ENCODE data around the gene PLVAP.

The PLVAP gene

DNA sequence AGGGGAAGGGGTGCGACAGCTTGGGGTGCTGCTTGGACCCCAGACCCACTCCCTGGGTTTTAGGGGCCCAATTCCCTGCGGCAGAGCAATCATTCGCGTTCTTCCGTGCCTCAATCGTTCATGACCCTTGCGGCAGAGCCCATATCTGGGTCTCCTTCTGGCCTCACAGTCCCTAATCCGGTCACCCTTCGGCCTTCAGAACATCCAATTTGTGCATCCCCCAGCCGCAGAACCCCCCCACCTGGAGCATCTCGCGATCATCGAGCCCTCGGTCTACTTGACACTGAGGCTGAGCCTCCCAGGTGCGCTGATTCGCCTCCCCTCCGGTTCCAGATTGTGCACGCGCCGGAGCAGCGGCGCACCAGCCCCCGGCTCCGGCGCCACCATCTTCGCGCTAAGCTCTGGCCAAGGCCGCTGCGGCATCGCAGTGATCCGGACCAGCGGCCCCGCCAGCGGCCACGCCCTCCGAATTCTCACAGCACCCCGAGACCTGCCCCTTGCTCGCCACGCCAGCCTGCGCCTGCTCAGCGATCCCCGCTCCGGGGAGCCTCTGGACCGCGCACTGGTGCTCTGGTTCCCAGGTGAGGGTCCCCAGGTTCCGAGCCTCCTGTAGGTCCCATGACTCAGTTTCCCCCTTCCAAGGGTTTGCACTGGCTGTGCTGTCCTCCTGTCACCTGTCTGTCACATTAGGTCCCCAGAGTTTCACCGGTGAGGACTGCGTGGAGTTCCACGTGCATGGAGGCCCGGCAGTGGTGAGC is 39.3 kb downstream of the PLVAP start (continued):
- TF ChIP-seq ZNF777 (tag by site-specific recombination; IDR thresholded peaks at IDR 0.05; ENCODE audit: borderline replicate concordance) (no peak), ZNF138 (tag by site-specific recombination; IDR thresholded peaks at IDR 0.05; ENCODE audit: borderline replicate concordance) (no peak), ZNF302 (tag by site-specific recombination; IDR thresholded peaks at IDR 0.05; ENCODE audit: low read depth) (no peak), ZBTB20 (tag by site-specific recombination; IDR thresholded peaks at IDR 0.05) (no peak), ZXDB (tag by site-specific recombination; IDR thresholded peaks at IDR 0.05) (no peak), PRDM10 (tag by site-specific recombination; IDR thresholded peaks at IDR 0.05) (peak; percentile 72), ZNF248 (tag by site-specific recombination; IDR thresholded peaks at IDR 0.05) (no peak), ZNF610 (tag by site-specific recombination; IDR thresholded peaks at IDR 0.05; ENCODE audit: borderline replicate concordance) (0 out of 2 replicates have a peak, but pooled peaks have one; percentile 15), ZNF76 (tag by site-specific recombination; IDR thresholded peaks at IDR 0.05; ENCODE audit: borderline replicate concordance, low read depth) (0 out of 2 replicates have a peak, but pooled peaks have one; percentile 23), HIC1 (tag by site-specific recombination; IDR thresholded peaks at IDR 0.05) (no peak), ZNF404 (tag by site-specific recombination; IDR thresholded peaks at IDR 0.05) (no peak), ZEB2 (tag by site-specific recombination; IDR thresholded peaks at IDR 0.05) (peak; percentile 16; the same call in 1 of the 2 replicates), SCRT2 (tag by site-specific recombination; IDR thresholded peaks at IDR 0.05) (no peak; the same call in 1 of the 2 replicates), ZNF112 (tag by site-specific recombination; IDR thresholded peaks at IDR 0.05) (no peak), YY2 (tag by site-specific recombination; IDR thresholded peaks at IDR 0.05) (peak; percentile 11; the same call in 1 of the 2 replicates), MYNN (tag by site-specific recombination; IDR thresholded peaks at IDR 0.05; ENCODE audit: borderline replicate concordance) (no peak), ZNF785 (tag by site-specific recombination; IDR thresholded peaks at IDR 0.05) (0 out of 2 replicates have a peak, but pooled peaks have one; percentile 35), ZSCAN16 (tag by site-specific recombination; IDR thresholded peaks at IDR 0.05) (peak; percentile 46; the same call in 1 of the 2 replicates), ZNF426 (tag by site-specific recombination; IDR thresholded peaks at IDR 0.05) (no peak), PRDM4 (tag by site-specific recombination; IDR thresholded peaks at IDR 0.05) (no peak), ZNF549 (tag by site-specific recombination; IDR thresholded peaks at IDR 0.05) (no peak), PRDM1 (tag by site-specific recombination; IDR thresholded peaks at IDR 0.05) (no peak), GLI4 (tag by site-specific recombination; IDR thresholded peaks at IDR 0.05) (0 out of 2 replicates have a peak, but pooled peaks have one; percentile 21), GFI1B (tag by site-specific recombination; IDR thresholded peaks at IDR 0.05) (peak; percentile 13; the same call in 1 of the 2 replicates), ZNF266 (tag by site-specific recombination; IDR thresholded peaks at IDR 0.05; ENCODE audit: low read depth) (no peak; the same call in 1 of the 2 replicates), KLF9 (tag by site-specific recombination; IDR thresholded peaks at IDR 0.05; ENCODE audit: low read depth) (peak; percentile 61), ZNF335 (tag by site-specific recombination; conservative IDR thresholded peaks at IDR 0.05) (peak; percentile 87)
- TF ChIP-seq, protein P1, sequence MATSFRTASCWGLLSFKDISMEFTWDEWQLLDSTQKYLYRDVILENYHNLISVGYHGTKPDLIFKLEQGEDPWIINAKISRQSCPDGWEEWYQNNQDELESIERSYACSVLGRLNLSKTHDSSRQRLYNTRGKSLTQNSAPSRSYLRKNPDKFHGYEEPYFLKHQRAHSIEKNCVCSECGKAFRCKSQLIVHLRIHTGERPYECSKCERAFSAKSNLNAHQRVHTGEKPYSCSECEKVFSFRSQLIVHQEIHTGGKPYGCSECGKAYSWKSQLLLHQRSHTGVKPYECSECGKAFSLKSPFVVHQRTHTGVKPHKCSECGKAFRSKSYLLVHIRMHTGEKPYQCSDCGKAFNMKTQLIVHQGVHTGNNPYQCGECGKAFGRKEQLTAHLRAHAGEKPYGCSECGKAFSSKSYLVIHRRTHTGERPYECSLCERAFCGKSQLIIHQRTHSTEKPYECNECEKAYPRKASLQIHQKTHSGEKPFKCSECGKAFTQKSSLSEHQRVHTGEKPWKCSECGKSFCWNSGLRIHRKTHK (tag by site-specific recombination; IDR thresholded peaks at IDR 0.05): no peak; the same call in 1 of the 2 replicates
- TF ChIP-seq, protein P2, sequence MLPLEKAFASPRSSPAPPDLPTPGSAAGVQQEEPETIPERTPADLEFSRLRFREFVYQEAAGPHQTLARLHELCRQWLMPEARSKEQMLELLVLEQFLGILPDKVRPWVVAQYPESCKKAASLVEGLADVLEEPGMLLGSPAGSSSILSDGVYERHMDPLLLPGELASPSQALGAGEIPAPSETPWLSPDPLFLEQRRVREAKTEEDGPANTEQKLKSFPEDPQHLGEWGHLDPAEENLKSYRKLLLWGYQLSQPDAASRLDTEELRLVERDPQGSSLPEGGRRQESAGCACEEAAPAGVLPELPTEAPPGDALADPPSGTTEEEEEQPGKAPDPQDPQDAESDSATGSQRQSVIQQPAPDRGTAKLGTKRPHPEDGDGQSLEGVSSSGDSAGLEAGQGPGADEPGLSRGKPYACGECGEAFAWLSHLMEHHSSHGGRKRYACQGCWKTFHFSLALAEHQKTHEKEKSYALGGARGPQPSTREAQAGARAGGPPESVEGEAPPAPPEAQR (tag by site-specific recombination; IDR thresholded peaks at IDR 0.05): no peak

Measured in HEK293 (cell line).